D721Med (cell line): ENCODE results near the gene KCNQ2.

Experiments
- DNase-seq: peaks from one replicate; pipeline ENCODE4 v3.0.0; 2011; ENCODE audit warnings: low spot score; ENCODE audit not compliant: insufficient read length
- FAIRE-seq: peaks from 2 replicates; lab custom pipeline; 2011; peaks lifted over from hg19 to GRCh38; lab: Jason Lieb, UNC
- CTCF ChIP-seq: IDR thresholded peaks from 2 replicates; pipeline ENCODE4 v1.5.1; 2012; ENCODE audit warnings: mild to moderate bottlenecking, control low read depth; ENCODE audit not compliant: insufficient read depth; ENCODE audit errors: missing control alignments

The KCNQ2 gene

GRCh38 chr20:63351326-63351700 lies 121.1 kb downstream of the KCNQ2 start:
- FAIRE-seq (no peak), DNase-seq (no peak)
- TF ChIP-seq CTCF, result no peak

GRCh38 chr20:63350597-63351325 lies 121.7 kb downstream of the KCNQ2 start:
- FAIRE-seq (no peak), DNase-seq (no peak)
- no peak for TF ChIP-seq CTCF
